Measurements from ENCODE around the gene PPIL3.

DNA sequence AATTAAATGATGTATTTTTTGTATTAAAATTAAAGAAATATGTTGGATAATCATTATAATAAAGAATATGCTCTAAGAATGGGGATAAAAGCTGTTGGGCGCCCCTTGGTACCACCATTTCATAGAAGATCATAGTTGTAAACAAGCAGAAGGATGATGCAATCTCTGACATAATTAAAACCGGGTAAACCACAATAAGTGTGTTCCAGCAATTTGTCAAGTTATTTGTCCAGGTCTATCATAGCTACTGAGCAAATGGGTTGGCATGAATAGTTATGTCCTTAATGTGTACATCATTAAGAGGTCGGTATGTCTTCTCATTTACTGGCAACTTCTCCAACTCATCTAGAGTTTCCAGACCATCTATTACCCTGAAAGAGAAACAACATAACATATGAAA, 17.7 kb downstream of the PPIL3 start:
- TF ChIP-seq CTCF (IDR thresholded peaks at IDR 0.05) (no peak), POLR2A (IDR thresholded peaks at IDR 0.05) (no peak), POLR2AphosphoS5 (IDR thresholded peaks at IDR 0.05; ENCODE audit: insufficient read depth in 1 of 2, low read depth in 1 of 2) (no peak)

Data from vagina (tissue), 2 donors.